Stimulated activated CD8-positive, alpha-beta memory T cell treated with anti-CD3 and anti-CD28 coated beads, Interleukin-2, amount 100 ng/mL, for 48 hours (primary cell): ENCODE results near the gene TIMM29.
"Not testable (repeated sequence)": the region's sequence is repeated elsewhere in the genome, so short reads cannot be mapped to it uniquely, and the experiment has no call there.

Source experiments
- DNase-seq, 2 donors: peaks; one replicate each; pipeline ENCODE4 v3.0.0-alpha.2; 2020; ENCODE audit warnings: low read depth in 2 of 2

The TIMM29 gene

GRCh38 chr19:10912619-10913018 is 16.0 kb upstream of the TIMM29 start:
- DNase-seq = no peak

DNA sequence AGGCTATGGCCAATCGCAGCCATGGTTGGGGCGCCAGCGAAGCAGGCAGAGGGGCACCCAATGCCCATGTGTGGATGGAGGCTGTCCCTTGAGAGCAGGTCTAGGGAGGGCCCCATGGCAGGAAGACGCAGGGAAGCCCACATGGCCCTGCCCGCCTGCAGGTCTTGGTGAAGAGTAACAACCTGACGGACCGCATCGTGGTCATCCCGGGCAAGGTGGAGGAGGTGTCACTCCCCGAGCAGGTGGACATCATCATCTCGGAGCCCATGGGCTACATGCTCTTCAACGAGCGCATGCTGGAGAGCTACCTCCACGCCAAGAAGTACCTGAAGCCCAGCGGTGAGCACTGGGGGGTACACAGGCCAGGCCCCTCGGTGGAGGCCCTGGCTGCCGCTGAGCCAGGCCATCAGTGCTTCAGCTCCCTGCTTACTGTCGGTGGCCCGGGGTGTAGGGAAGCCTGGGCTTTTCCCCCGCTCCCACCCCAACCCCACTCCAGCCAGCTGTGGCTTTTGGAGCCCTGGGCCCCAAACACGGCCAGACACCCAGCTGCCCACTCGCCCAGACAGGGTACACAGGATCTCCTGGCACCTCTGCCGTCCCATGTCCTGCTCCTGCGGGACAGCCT is 14.8 kb upstream of the TIMM29 start:
- DNase-seq = no peak

DNA sequence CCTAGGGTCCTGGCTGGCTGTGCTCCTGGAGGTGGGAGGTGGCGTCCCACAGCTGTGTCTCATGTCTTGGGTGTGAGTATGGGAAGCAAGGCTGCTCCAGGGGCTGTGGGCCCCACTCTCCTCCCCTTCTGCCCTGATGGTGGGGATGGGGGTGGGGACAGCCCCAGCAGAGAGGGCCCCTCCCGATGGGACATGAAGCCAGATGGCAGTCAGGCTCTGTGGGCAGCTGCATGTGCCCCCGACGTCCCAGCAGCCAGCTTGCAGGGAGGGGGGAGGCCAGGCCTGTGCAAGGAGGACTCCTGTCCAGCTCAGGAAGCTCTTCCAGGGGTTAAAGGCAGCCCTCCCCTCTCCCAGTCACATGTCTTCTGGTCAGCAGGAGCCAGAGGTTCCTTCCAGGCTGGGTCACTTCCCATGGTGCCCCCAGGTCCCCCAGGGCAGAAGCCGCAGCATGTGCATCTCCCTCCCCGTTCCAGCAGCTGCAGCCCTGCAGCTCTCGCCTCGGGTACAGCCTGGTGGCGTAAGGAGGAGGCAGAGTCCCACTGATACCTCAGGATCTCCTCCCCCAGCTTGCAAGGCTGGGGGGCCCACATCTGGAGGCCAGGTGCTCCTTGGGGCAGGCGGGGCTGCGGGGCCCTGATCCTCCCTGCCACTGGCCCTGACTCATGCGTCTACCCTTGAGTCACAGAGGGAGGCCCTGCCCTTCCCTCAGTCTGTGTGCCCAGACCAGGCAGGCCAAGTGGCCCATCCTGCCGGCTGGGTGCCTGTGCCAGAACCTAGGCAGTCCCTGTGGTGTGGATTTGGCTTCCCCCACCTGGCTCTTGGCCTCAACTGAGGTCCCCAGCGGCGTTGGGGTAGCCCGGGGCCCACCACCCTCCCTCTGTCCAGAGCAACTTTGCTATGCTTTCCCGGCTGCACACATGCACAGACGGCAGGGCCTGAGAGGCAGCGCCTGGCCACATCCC is 13.2 kb upstream of the TIMM29 start:
- DNase-seq = no peak

DNA sequence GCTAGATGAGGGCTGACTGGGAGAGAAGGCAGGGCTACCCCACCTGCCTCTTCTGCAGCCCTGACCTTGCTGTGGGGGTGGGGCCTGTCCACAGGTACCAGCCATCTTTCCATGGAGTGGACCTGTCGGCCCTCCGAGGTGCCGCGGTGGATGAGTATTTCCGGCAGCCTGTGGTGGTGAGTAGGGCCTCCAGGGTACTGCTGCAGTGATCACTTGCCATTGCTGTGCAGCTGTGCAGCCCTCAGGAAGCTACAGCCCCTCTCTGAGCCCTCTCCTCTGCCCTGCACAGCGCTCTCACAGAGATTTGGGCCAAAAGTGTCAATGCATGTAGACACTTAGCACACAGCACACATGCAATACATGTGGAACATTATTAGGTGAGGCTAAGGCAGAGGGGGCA is 12.0 kb upstream of the TIMM29 start:
- DNase-seq = no peak

DNA sequence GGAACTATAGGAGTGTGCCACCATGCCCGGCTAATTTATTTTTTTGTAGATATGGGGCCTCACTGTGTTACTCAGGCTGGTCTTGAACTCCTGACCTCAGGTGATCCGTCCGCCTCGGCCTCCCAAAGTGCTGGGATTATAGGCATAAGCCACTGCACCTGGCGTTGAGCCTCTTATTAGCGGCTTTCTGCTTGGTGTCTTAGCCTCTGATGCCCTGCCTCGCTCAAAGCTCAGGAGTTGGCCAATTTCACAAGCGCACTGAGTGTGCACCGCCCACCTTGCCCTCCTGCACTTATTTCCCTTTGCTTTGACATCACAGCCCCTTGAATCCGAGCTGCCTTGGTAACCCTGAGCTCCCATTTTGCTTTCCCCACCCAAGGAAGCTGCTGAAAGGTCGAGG is 10.3 kb upstream of the TIMM29 start:
- no peak for DNase-seq

GRCh38 chr19:10919352-10920287 is 9.0 kb upstream of the TIMM29 start:
- DNase-seq = no peak

DNA sequence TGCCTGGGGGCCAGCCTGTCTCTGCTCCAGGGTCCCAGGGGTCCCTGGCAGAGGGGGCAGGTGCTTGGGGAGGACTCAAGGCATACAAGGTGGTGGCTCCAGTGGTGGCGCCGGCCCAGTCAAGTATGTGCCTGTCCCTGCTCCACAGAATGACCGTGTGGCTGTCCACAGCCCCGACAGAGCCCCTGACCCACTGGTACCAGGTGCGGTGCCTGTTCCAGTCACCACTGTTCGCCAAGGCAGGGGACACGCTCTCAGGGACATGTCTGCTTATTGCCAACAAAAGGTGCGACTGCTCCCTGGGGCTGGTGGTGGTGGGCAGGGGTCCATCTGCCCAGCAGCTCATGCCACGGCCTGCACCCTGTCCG is 8.3 kb upstream of the TIMM29 start:
- DNase-seq = no peak

DNA sequence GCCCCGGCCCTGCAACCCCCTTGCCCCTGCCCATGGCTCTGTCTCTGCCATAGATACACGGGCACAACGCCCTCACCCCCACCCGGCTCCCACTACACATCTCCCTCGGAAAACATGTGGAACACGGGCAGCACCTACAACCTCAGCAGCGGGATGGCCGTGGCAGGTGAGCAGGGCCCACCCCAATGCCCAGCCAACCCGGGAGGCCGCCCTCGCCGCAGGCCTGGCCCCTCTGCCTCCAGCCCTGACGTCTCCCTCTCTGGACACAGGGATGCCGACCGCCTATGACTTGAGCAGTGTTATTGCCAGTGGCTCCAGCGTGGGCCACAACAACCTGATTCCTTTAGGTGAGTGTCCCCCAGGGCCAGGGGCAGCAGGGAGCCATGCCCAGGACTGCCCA is 7.8 kb upstream of the TIMM29 start:
- no peak for DNase-seq

GRCh38 chr19:10921199-10921909 is 7.3 kb upstream of the TIMM29 start:
- DNase-seq = no peak

- no peak for DNase-seq
These were observed 6.5 kb upstream of the TIMM29 start for GRCh38 chr19:10921910-10922637.

DNA sequence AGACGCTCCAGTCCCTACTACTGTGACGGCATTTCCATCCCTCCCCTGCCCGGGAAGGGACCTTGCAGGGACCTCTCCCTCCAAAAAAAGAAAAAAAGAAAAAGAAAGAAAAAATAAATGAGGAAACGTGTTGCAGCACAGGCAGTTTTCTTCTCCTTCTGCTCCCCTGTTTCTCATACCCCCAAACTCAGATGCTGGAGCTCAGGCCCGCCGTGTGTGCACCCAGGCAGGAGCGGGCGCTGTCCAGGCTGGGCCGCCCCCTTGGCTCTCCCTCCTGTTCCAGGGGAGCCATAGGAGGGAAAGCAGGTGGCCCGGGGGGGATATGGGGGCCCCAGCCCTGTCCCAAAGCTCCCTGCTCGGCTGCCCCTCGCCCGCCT is 6.0 kb upstream of the TIMM29 start:
- no peak for DNase-seq

DNA sequence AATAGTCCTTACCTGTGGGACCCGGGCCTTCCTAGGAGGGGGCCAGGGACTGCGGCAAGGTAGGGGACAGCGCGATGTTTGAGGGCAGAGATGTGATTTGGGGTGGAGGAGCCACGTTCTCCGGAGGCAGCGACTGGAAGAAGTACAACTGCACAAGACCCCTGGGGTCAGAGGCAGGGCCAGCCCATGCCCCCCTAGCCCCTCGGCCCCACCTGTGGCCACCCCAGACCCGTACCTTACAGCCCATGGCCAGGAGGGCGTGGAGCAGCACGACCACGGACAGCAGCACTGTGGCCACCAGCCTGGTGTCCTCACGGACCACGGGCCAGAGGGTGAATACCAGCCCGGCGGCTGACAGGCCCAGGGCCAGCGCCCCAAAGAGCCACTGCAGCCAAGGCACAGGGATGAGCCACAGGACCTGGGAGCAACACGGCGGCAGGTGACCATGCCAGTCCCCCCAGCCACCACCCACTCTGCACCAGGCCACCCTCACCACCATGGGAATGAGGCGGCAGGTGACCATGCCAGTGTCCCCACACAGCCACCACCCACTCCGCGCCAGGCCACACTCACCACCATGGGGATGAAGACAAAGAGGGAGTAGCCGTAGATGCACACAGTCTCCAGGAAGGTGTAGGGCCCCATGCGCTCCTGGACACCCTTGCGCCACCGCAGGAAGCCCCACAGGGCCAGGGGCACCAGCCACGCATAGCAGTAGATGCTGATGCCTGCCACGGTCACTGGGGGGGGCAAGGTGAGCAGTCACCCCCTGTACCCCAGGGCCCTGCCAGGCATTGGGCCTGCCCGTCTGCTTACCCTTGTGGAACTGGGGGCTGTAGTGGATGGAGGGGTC is 5.1 kb upstream of the TIMM29 start:
- no peak for DNase-seq

GRCh38 chr19:10924597-10924996 is 4.0 kb upstream of the TIMM29 start:
- DNase-seq = no peak

GRCh38 chr19:10927730-10928562 is 665 bp upstream of the TIMM29 start:
- no peak for DNase-seq

- no peak for DNase-seq
These were observed 787 bp downstream of the TIMM29 start for GRCh38 chr19:10929402-10929794.

GRCh38 chr19:10935371-10936059 is 6.9 kb downstream of the TIMM29 start:
- DNase-seq = no peak

GRCh38 chr19:10936661-10937084 is 8.1 kb downstream of the TIMM29 start:
- no peak for DNase-seq

- DNase-seq = not testable (repeated sequence)
These were observed 13.0 kb downstream of the TIMM29 start for GRCh38 chr19:10941649-10942048.
